GM18861 (cell line): ENCODE measurements around the gene THSD7B.
"Not testable (repeated sequence)": the region's sequence is repeated elsewhere in the genome, so short reads cannot be mapped to it uniquely, and the experiment has no call there.

Experiments used
- ATAC-seq: cut with Tn5 transposase; IDR thresholded peaks from one replicate; pipeline ENCODE4 v1.9.1; 2021; ENCODE audit not compliant: unreplicated experiment

Gene THSD7B

DNA sequence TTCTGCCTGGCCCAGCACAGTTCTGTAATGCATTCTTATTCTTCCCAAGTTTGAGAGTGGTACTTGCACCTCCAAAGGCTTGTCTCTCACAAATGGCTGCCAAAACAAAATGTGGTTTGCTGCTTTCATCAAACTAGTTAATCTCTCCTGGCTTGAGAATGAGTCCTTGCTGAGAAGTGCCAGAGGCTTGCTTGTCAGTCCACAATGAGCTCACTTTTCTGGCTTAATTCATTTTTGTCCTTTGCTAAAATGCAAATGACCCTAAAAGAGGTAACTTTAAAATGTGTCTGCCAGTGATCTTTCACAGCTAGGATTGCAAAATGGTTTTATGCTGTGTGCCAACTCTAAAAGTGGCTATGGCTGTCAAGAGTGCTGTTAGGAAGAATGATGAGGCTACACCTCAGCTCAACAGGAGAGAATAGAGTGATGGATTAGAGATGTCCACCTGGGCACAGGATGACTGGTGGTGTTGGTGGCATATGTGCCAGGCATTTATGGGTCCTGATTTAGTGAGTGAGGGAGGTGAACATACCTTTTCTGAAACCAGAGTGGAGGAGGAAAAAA, 907.7 kb downstream of the THSD7B start:
- no peak for ATAC-seq

DNA sequence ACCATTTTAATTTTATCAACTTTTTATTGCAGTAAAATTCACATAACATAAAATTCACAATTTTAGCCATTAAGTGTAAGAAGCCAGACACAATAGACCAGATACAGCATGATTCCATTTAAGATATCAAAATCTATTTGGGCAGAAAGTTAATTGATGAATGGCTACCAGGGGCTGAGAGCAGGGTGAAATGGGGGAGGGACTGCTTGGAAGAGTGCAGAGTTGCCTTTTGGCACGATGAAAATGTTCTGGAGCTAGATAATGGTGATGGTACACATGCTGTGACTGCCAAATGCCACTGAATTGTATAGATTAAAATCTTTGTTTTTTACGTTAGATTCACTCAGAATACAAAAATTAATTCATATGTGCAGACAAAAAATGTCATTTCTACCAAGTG, 909.6 kb downstream of the THSD7B start:
- no peak for ATAC-seq

DNA sequence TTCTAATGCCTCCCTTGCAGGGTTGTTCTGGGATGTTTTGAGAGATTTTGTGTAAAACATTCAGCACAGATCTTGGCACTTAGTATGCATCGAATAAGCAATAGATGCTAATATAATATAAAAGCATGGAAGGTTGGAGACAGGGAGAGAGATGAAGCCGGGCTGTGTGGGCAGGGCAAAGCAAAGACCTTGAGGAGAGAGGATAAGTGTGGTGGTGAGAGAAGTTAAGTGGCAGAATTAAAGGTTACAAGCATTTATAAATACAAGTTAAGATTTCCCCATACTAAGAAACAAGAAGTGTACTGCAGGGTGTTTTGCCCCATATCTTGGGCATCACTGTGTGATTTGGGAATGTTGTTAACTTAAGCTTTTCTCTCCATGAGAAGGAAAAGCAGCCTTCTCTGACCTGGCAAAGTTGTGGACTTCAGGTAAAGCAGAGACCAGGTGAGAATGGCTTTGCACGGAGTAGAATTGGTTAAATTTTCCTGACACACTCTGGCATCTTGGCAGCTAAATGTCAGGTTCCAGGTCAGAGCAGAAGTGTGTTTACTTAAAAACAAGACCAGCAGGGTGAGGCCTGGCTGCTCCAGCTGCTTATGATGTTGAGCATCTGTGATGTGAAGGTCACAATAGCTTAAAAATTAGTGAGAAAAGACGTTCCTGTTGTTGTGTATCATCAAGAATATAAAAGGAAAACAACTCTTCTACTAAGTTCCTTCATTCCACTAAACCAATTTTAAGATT, 910.4 kb downstream of the THSD7B start:
- ATAC-seq: no peak

DNA sequence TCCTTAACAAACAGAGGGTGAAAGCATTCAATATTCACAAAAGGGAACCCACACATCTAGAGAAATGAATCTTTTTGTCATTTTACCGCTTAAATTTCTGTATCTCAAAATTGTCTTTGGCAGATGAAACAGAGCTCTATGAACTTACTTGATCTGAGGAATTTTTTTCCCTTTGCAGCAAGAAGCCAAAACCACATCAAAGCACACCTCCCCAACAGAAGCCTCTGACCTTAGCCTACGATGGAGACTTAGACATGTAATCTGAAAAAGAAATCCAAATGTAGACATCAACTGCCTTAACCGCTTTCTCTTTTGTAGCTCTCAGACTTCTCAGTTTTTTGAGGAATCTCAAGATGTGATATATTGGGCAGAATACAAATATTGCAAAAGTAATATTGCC, 911.0 kb downstream of the THSD7B start:
- no peak for ATAC-seq

DNA sequence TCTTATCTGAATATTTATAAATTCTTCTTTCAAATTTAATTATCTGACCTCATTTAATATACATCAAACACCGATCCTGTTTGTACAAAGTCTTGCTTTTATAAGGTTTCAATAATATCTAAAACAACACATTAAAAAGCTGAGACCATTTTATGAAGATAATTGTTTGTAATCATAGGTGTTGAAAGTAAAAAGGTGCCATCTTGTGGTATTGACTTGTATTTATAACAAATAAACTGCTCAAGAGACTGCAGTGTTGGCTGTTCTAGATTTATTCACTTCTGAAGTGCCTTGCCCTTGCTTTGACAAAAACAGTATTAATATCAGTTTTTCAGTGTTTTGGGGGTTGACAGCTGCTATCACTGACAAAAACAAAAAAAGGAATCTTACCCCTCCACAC, 912.1 kb downstream of the THSD7B start:
- ATAC-seq: no peak

DNA sequence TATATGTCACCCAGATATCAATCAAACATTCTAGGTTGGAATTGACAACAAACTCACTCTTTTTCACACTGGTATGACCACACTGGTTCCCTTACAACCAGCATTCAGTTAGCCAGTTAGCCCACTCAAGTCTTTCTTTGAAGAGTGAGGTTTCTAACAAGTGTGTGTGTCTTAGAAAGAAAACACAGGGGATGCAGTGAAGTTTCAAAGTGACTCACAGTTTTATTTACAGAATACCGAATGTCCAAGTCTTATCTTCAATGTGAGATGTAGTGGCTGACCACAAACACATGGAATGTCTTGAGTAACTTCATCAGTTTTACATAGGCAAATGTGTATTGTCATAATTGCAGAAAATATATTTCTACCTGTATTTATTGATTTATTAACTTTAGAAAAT, 924.2 kb downstream of the THSD7B start:
- no peak for ATAC-seq

DNA sequence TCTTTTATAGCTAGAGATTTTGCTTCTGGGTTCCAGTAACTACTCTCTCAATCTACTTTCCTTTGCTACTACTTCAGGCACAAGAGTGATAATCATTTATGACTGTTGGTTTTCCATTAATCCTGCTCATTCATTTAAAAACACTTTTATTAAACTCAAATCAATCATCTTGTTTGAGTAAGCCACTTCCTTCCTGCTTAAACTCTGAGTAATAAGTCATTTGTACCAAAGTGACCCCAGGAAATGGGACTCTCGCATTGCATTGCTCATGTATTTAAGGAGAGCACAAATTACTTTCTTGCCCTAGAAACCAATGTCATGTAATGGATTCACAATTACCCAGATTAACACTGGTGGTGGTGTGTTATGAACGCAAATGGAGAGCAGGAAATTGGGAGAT, 928.2 kb downstream of the THSD7B start:
- ATAC-seq: no peak

DNA sequence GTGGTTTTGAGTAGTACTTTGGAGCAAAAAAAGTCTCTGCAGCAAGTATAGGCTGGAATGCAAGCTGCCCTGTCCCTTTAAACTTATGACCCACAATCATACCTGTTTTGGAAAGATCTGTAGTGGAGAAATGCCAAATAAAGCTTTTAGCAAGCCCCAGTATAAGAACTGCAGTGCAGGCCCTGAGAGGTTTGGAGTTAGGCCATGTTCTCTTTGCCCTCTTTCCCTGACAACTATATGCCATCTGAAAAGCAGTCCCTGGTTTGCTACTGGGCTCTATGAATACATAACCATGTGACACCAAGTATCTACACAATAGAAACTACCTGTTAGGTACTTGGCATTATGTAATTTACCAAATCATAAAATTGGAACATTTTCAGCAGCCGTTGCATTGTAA, 931.6 kb downstream of the THSD7B start:
- no peak for ATAC-seq

DNA sequence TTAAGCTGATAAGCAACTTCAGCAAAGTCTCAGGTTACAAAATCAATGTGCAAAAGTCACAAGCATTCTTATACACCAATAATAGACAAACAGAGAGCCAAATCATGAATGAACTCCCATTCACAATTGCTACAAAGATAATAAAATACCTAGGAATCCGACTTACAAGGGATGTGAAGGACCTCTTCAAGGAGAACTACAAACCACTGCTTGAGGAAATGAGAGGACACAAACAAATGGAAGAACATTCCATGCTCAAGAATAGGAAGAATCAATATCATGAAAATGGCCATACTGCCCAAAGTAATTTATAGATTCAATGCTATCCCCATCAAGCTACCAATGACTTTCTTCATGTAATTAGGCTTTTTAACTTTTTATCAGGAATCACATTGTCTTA, 934.9 kb downstream of the THSD7B start:
- not testable (repeated sequence) for ATAC-seq

DNA sequence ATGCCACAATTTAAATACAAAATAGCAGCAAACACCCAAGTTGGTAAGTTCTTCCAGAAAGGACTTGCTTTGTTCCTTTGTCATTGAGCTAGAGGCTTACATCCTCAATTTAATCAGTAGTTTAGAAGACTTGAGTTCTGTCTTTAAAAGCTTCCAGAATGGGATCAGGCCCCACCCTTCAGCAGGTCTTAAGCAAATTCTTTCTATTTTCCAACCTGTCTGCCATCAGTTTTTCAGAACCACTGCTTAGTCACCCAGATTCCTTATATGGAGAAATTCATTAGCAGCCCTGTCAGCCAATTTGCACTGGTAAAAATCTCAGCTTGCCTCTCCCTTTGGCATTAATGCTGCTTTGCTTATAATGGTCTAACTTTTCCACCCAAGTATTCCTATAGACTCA, 935.3 kb downstream of the THSD7B start:
- no peak for ATAC-seq

DNA sequence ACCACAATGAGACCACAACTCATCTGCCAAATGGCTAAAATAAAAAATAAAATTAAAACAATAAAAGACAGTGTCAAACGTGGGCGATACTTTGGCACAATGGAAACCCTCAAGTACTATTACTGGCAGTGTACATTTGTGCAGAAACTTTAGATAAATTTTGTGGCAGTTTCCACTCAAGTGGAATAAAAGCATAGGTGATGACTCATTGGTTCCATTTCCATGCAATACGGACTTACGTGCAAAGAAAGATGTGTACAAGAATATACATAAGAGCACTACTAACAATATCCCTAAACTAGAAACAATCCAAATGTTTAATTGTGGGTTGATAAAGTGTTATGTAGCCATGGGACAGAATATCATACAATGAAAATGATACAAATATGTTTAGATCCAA, 940.0 kb downstream of the THSD7B start:
- ATAC-seq: no peak

DNA sequence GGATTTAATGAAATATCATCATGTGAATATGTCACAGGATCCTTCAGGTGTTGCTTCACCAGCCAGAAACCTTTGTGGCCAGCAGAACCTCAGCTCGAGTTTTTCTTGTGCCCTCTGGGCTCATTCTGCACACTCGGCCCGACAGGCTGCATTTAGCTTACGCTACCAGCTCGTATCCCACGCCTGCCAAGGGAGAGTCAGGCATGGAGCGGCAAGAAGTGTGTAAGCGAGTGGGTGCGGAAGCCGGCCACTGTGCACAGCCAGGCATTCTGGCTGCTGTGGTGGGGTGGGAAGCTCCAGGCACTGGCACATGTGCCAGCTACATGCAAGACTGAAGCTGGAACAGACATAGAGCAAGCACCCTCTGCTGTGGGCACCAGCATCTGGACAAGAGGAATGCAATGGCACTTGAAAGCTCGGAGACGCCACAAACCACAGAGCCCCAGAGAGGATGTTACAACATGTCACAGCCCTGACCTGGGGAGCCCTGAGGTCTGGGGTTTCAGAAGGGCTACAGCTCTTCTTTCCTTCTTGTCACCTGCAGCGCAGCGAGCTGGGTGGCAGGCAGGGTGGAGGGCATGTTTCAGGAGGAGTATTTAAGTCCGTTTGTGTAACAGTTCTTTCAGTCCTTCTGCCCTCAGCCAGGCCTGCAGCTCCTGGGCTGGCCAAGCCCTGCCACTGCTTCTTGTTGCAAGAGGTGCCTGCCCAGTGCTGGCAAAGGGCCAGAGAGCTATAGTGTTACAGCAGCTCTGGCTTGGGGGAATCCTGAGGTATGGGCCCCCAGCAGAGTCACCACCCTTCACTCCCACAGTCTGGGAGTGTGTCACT, 941.7 kb downstream of the THSD7B start:
- no peak for ATAC-seq

DNA sequence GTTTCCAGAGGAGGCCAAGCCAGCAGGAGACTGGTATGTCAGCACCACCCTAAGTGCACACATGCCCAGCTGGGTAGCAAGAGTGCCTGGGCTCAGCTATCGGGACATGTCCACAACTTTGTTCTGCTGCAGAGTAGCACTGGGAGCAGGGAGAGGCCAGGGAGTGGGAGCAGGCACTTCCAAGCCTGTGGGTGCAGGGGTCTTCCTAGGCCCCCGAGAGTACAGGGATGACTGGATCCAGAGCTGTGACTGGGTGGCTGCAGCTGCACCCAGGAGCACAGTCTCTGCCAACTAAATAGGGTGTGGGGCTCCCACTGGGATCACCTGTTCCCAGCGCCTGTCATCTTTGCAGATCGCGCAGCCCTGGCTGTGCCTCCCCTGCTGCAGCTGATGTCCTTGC, 943.0 kb downstream of the THSD7B start:
- no peak for ATAC-seq

DNA sequence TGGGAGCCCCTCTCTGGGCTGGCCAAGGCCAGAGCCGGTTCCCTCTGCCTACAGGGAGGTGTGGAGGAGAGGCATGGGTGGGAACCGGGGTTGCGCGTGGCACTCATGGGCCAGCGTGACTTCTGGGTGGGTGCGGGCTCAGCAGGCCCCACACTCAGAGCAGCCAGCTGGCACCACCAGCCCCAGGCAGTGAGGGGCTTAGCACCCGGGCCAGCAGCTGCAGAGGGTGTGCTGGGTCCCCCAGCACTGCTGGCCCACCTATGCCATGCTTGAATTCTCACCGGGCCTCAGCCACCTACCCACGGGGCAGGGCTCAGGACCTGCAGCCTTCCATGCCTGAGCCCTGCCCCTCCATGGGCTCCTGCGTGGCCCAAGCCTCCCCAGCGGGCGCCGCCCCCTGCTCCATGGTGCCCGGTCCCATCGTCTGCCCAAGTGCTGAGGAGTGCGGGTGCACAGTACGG, 950.4 kb downstream of the THSD7B start:
- no peak for ATAC-seq

DNA sequence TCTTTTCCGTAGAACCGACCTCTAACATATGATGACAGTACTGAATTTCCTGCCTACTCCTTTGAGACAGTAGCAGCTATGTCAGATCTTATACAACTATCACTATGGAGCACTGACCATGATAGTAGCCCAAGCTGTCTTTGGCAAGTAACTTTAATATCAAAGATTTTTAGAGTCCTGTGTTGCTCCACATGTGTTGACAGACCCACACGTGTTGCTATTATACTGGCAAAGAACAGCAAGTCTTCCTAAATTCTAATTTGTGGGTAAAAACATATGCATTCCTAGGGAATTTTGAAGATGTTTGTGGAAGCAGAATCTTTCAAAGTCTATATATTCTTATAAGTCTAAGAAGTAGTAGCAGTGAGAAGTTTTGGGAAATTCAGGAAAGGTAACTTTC, 953.4 kb downstream of the THSD7B start:
- no peak for ATAC-seq

DNA sequence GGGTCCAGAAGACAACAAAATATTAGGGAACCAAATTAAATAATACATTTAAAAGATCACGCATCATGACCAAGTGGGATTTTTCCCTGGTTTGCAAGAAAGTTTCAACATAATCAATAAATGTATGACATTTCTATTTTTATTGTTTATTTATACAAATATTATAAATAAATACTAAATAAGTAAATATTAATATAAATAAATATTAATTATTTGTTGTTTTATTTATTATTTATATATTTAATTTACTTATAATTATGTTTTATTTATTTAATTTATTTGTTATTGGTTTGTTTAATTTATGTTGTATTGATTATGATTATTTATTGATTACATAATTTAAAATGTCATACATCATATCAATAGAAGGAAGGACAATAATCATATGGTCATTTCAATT, 956.4 kb downstream of the THSD7B start:
- no peak for ATAC-seq

DNA sequence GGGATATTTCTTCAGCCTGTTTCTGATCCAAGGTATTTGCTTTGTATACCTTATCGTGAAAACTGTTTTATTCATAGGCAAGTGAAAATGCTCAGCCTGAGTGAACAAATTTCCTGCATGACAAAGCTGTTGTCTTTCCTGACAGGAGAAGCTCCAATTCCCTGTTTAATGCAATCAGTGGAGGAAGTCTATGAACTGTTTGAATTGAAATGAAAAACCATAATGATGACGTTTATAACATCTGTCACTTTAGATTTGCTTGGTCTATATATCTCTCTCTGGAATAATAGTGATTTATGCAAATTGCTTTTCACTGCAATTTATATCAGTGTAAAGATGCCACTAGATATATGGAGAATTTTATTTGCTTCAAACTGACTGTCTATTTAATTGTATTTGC, 959.6 kb downstream of the THSD7B start:
- ATAC-seq: no peak
